B cell (primary cell): ENCODE results near the gene PRKCQ. TPM values are rescaled to one million over a fixed set of nuclear protein-coding genes. Genes with fewer than 3 reads are reported as not detected.

Source experiments
- ATAC-seq: fragments of 200-7000 bp; cut with Tn5 transposase; one replicate; pipeline ENCODE4 v1.10.0; 2021; ENCODE audit warnings: low read depth, mild to moderate bottlenecking, moderate number of reproducible peaks, moderate library complexity
- CTCF ChIA-PET: fragments of 350-600 bp; sonication (Branson Sonifier 250); formaldehyde crosslinking; loops from one replicate; lab custom pipeline; 2021; ENCODE audit warnings: antibody characterized with exemption, inconsistent platforms; lab: Charles Lee
- POLR2A ChIA-PET: fragments of 350-600 bp; sonication (Branson Sonifier 250); formaldehyde crosslinking; loops from one replicate; lab custom pipeline; 2021; ENCODE audit warnings: antibody characterized with exemption; lab: Charles Lee
- DNase-seq: peaks from one replicate; pipeline ENCODE4 v3.0.0; 2013
- H2AFZ ChIP-seq: 2 replicates; pipeline ENCODE4 v1.6.1; 2012; ENCODE audit warnings: mild to moderate bottlenecking, low read depth, low read length; ENCODE audit not compliant: insufficient read depth, poor library complexity, severe bottlenecking
- H3K27ac ChIP-seq, 2 donors: 1 replicate in 1 of 2; 2 replicates in 1 of 2; pipeline ENCODE4 v1.5.1; 2012 to 2013; ENCODE audit warnings: low read length in 2 of 2, mild to moderate bottlenecking in 2 of 2, moderate library complexity in 1 of 2
- H3K27me3 ChIP-seq, 4 experiments: fragments of 200-600 bp in 1 of 4; sonication (generic) in 1 of 4; replicated peaks in 1 of 4; 1 replicate in 2 of 4; 2 replicates in 2 of 4; pipeline versions ENCODE4 v1.6.1 to v1.7.0; 2013 to 2016; ENCODE audit warnings: low read length in 3 of 4, mild to moderate bottlenecking in 2 of 4, mixed read lengths in 1 of 4, moderate library complexity in 1 of 4; ENCODE audit not compliant: insufficient read depth in 4 of 4, control insufficient read depth in 3 of 4; ENCODE audit errors: control extremely low read depth in 1 of 4
- H3K36me3 ChIP-seq, 2 experiments: replicated peaks in 1 of 2; 1 replicate in 1 of 2; 2 replicates in 1 of 2; pipeline versions ENCODE4 v1.6.1 to v1.7.1; 2013; ENCODE audit warnings: low read length in 1 of 2; ENCODE audit not compliant: insufficient read depth in 2 of 2, control insufficient read depth in 1 of 2; ENCODE audit errors: control extremely low read depth in 1 of 2, extremely low read depth in 1 of 2
- H3K4me1 ChIP-seq, 2 donors: fragments of 200-600 bp in 1 of 2; sonication (generic) in 1 of 2; 1 replicate in 1 of 2; 2 replicates in 1 of 2; pipeline versions ENCODE4 v1.5.1 to v1.6.1; 2013 to 2017; ENCODE audit warnings: low read length in 2 of 2; ENCODE audit not compliant: control insufficient read depth in 2 of 2, insufficient read depth in 2 of 2
- H3K4me2 ChIP-seq: replicated peaks from 2 replicates; pipeline ENCODE3; 2012; ENCODE audit warnings: mild to moderate bottlenecking, low read depth, low read length; ENCODE audit not compliant: poor library complexity, severe bottlenecking
- H3K4me3 ChIP-seq, 5 experiments: fragments of 200-600 bp in 1 of 5; sonication (generic) in 1 of 5; 1 replicate in 3 of 5; 2 replicates in 2 of 5; pipeline versions ENCODE4 v1.5.1 to v1.7.0; 2011 to 2016; ENCODE audit warnings: low read length in 4 of 5, mild to moderate bottlenecking in 4 of 5, low read depth in 2 of 5, control low read depth in 1 of 5, moderate library complexity in 1 of 5; ENCODE audit not compliant: insufficient read depth in 1 of 5; ENCODE audit errors: control extremely low read depth in 1 of 5, extremely low read depth in 1 of 5
- H3K79me2 ChIP-seq: fragments of 200-600 bp; sonication (generic); one replicate; pipeline ENCODE4 v1.6.0; 2016; ENCODE audit warnings: low read length; ENCODE audit not compliant: control insufficient read depth, insufficient read depth
- H3K9ac ChIP-seq: fragments of 200-600 bp; sonication (generic); 2 replicates; pipeline ENCODE4 v1.6.1; 2017; ENCODE audit warnings: mild to moderate bottlenecking, low read length, moderate library complexity
- H3K9me3 ChIP-seq, 3 donors: one replicate each; pipeline versions ENCODE4 v1.6.1 to v1.7.1; 2013; ENCODE audit warnings: low read length in 2 of 3; ENCODE audit not compliant: control insufficient read depth in 2 of 3, insufficient read depth in 1 of 3; ENCODE audit errors: control extremely low read depth in 1 of 3
- H4K20me1 ChIP-seq: 2 replicates; pipeline ENCODE4 v1.6.0; 2012; ENCODE audit warnings: mild to moderate bottlenecking, low read length; ENCODE audit not compliant: insufficient read depth, control insufficient read depth, poor library complexity, severe bottlenecking
- H3K27ac Mint-ChIP-seq: one replicate; pipeline ENCODE4 v1.8.0; 2021; ENCODE audit warnings: mixed read lengths
- H3K27me3 Mint-ChIP-seq: one replicate; pipeline ENCODE4 v1.8.0; 2021; ENCODE audit warnings: mixed read lengths
- H3K4me1 Mint-ChIP-seq: one replicate; pipeline ENCODE4 v1.8.0; 2021; ENCODE audit warnings: mixed read lengths
- H3K4me3 Mint-ChIP-seq: one replicate; pipeline ENCODE4 v1.8.0; 2021; ENCODE audit warnings: mixed read lengths
- H3K9me3 Mint-ChIP-seq: one replicate; pipeline ENCODE4 v1.8.0; 2022; ENCODE audit warnings: mixed read lengths; ENCODE audit not compliant: insufficient read depth
- EZH2 ChIP-seq: IDR thresholded peaks from 2 replicates; pipeline ENCODE4 v1.6.1; 2012; ENCODE audit warnings: borderline replicate concordance, low read depth, mild to moderate bottlenecking, moderate library complexity, low read length; ENCODE audit not compliant: insufficient read depth, poor library complexity, severe bottlenecking
- WGBS: methylation state at CpG from one replicate; pipeline ENCODE4 v1.1.5; 2013; ENCODE audit warnings: missing lambda C conversion rate; ENCODE audit not compliant: insufficient coverage; 5-methylcytosine and 5-hydroxymethylcytosine counted together
- intact Hi-C: fragments of 100-400 bp; cut with micrococcal nuclease; formaldehyde crosslinking; loops from one replicate; pipeline ENCODE4 v1.10.0; 2022
- polyA plus RNA-seq: library from polyadenylated mRNA; depleted of rRNA; stranded (reverse); fragments of >200 nt; gene quantifications from 2 replicates; pipeline ENCODE4 v1.2.3, GENCODE V29; 2012
- total RNA-seq, 2 donors: library from RNA; stranded (reverse); fragments of 120-200 nt in 1 of 2; gene quantifications; 1 replicate in 1 of 2; 2 replicates in 1 of 2; pipeline versions ENCODE4 v1.2.3 to v1.2.4, GENCODE V29; 2013 to 2022
- TF ChIP-seq, protein P1 (sequence below): fragments of 200-600 bp; IDR thresholded peaks from one replicate; pipeline ENCODE4 v1.8.0; 2022; ENCODE audit warnings: antibody characterized with exemption, mild to moderate bottlenecking

PRKCQ gene
- total and polyA plus RNA-seq, 2 donors (not counting 1 experiment from before 2014, with no cell fraction given) = 0.15 to 0.16 TPM

GRCh38 chr10:6565588-6565987, 14.5 kb downstream of the PRKCQ start:
- Histone ChIP-seq H3K79me2 (no peaks in the 10 kb centered on the region), H3K9ac (no peak overlapping the region), H3K27ac (no peak overlapping the region), H3K9me3 (no peaks in the 10 kb centered on the region), H3K4me2 (no peak overlapping the region), H3K4me3 (no peak overlapping the region), H4K20me1 (no peaks in the 10 kb centered on the region), H3K4me1 (no peaks in the 10 kb centered on the region), H3K36me3 (no peaks in the 10 kb centered on the region), H2AFZ (no peak overlapping the region), H3K27me3 (peaks cover 0 to 5% (median 0%) of the 10 kb centered on the region in 4 experiments)
- intact Hi-C loops = no loop called here
- CTCF ChIA-PET = no interaction called here
- WGBS = 63% methylated on average over 2 of the region's 4 CpGs
- Mint-ChIP-seq H3K4me3 (no peak overlapping the region), H3K27ac (no peak overlapping the region), H3K9me3 (no peaks in the 10 kb centered on the region), H3K4me1 (no peaks in the 10 kb centered on the region), H3K27me3 (peaks cover 29% of the 10 kb centered on the region)
- POLR2A ChIA-PET = no interaction called here
- TF ChIP-seq, protein P1, sequence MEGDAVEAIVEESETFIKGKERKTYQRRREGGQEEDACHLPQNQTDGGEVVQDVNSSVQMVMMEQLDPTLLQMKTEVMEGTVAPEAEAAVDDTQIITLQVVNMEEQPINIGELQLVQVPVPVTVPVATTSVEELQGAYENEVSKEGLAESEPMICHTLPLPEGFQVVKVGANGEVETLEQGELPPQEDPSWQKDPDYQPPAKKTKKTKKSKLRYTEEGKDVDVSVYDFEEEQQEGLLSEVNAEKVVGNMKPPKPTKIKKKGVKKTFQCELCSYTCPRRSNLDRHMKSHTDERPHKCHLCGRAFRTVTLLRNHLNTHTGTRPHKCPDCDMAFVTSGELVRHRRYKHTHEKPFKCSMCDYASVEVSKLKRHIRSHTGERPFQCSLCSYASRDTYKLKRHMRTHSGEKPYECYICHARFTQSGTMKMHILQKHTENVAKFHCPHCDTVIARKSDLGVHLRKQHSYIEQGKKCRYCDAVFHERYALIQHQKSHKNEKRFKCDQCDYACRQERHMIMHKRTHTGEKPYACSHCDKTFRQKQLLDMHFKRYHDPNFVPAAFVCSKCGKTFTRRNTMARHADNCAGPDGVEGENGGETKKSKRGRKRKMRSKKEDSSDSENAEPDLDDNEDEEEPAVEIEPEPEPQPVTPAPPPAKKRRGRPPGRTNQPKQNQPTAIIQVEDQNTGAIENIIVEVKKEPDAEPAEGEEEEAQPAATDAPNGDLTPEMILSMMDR = no peak
- TF ChIP-seq EZH2 = no peak
- no peak for ATAC-seq
- no peak for DNase-seq

DNA sequence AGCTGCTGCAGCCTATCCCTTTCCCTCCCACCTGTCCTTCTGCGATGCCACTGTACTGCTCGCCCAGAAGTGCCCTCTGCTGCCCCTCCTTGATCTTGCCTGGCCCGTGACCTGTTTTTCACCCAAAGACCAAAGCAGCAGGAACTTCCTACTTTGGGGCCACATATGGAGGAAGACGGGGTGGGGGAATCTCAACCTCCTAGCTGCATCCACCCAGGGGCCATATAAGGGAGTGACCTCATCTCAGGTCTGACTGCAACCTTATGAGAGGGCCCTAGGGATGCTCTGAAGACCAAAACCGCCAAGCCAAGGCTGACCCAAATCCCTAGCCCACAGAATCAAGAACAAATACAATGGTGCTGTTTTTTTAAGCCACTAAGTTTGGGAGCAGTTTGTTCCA, 15.7 kb downstream of the PRKCQ start:
- intact Hi-C loops = no loop called here
- ATAC-seq = no peak
- Mint-ChIP-seq H3K4me3 (no peak overlapping the region), H3K4me1 (no peaks in the 10 kb centered on the region), H3K27ac (no peak overlapping the region), H3K9me3 (no peaks in the 10 kb centered on the region), H3K27me3 (peaks cover 27% of the 10 kb centered on the region)
- Histone ChIP-seq H4K20me1 (no peaks in the 10 kb centered on the region), H3K9me3 (no peaks in the 10 kb centered on the region), H3K27me3 (peaks cover 0 to 5% (median 0%) of the 10 kb centered on the region in 4 experiments), H2AFZ (no peak overlapping the region), H3K36me3 (no peaks in the 10 kb centered on the region), H3K27ac (no peak overlapping the region), H3K9ac (no peak overlapping the region), H3K4me1 (no peaks in the 10 kb centered on the region), H3K4me3 (no peak overlapping the region), H3K79me2 (no peaks in the 10 kb centered on the region), H3K4me2 (no peak overlapping the region)
- ChIA-PET CTCF (no interaction called here), POLR2A (no interaction called here)
- no peak for TF ChIP-seq EZH2
- TF ChIP-seq, protein P1 = no peak
- no peak for DNase-seq
- 73% methylated on average over 2 of the region's 5 CpGs for WGBS
